Measurements from ENCODE around the gene NAALADL2. TPM values are rescaled to one million over a fixed set of nuclear protein-coding genes. Genes with fewer than 3 reads are reported as not detected.

Gene NAALADL2
- total RNA-seq, 2 experiments from 2014 or later, result 0.27 TPM; not detected in 1

DNA sequence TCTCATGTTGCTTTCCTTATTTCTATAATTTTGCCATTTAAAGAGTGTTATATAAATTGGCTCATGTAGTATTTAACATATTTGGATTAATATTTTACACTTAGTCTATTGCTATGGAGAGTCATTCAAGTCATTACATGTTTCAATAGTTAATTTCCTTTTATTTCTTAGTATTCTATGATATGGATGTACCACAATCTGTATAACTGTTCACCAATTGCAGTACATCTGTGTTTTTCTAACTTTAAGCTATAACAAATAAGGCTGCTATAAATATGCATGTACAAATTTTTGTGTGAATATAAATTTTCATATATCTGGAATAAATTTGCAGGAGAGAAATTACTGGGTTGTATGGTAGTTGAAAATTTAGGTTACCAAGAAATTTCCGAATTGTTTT lies 993.4 kb downstream of the NAALADL2 start:
- ChIA-PET POLR2A (no interaction called here), CTCF (no interaction called here)
- Mint-ChIP-seq H3K36me3 (ENCODE audit: low read depth) (no peaks in the 10 kb centered on the region), H3K9me3 (ENCODE audit: low read depth) (peaks cover 2% of the 10 kb centered on the region), H3K27me3 (no peaks in the 10 kb centered on the region), H3K4me3 (no peak overlapping the region), H3K4me1 (no peaks in the 10 kb centered on the region), H3K27ac (no peak overlapping the region)
- no peak for ATAC-seq
- intact Hi-C loops (cut with DNase I, micrococcal nuclease), result no loop called here
- DNase-seq, result no peak

DNA sequence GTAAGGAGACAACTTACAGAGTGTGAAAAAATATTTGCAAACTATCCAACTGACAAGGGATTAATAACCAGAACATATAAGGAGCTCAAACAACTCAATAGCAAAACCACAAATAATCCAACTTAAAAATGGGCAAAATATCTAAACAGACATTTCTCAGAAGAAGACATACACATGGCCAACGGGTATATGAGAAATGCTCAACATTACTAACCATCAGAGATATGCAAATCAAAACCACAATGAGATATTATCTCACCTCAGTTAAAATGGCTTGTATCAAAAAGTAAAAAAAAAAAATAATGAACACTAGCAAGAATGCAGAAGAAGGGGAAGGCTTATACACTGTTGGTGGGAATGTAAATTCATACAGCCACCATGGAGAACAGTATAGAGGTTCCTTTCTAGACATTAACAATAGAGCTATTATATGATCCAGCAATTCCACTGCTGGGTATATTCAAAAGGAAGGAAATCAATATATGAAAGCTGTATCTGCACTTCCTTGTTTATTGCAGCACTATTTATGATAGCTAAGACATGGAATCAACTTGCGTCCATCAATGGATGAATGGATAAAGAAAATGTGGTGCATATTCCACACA lies 998.6 kb downstream of the NAALADL2 start:
- POLR2A ChIA-PET, result no interaction called here
- ATAC-seq (no peak), DNase-seq (no peak)
- CTCF ChIA-PET, result no interaction called here
- no peak overlapping the region for H3K4me3 Mint-ChIP-seq
- intact Hi-C loops (cut with DNase I, micrococcal nuclease), result no loop called here
- H3K27me3 Mint-ChIP-seq, result no peaks in the 10 kb centered on the region
- H3K36me3 Mint-ChIP-seq (ENCODE audit: low read depth), result no peaks in the 10 kb centered on the region
- peaks cover 4% of the 10 kb centered on the region for H3K9me3 Mint-ChIP-seq (ENCODE audit: low read depth)
- no peaks in the 10 kb centered on the region for H3K4me1 Mint-ChIP-seq
- no peak overlapping the region for H3K27ac Mint-ChIP-seq

Small RNAs within 50 kb of the gene (microRNA-seq; reads per million reads assigned to microRNA genes)
- gene MIR4789 (ENCODE audit: borderline replicate concordance), result not detected
